K562 (cell line): Measurements from ENCODE around the gene SLC45A3. TPM values are rescaled to one million over a fixed set of nuclear protein-coding genes. Genes with fewer than 3 reads are reported as not detected.

Source experiments
- ARID2 ChIP-seq: fragments of 450-650 bp; IDR thresholded peaks from 2 replicates; pipeline ENCODE4 v1.6.1; 2017; ENCODE audit warnings: antibody characterized with exemption, mild to moderate bottlenecking
- CHD1 ChIP-seq: fragments of 200-600 bp; sonication (generic); IDR thresholded peaks from one replicate; pipeline ENCODE4 v1.6.1; 2012; ENCODE audit warnings: mild to moderate bottlenecking, moderate library complexity, low read length, inconsistent platforms
- CREM ChIP-seq: IDR thresholded peaks from 2 replicates; pipeline ENCODE4 v1.6.1; 2014; ENCODE audit warnings: antibody characterized with exemption, low read depth
- CSDE1 ChIP-seq, 2 experiments: fragments of 450-650 bp; IDR thresholded peaks; 2 replicates each; pipeline ENCODE4 v1.6.1; 2016; ENCODE audit warnings: mild to moderate bottlenecking in 1 of 2
- E2F3 ChIP-seq: fragments of 250-450 bp; sonication (Bioruptor Pico); IDR thresholded peaks from 2 replicates; pipeline ENCODE4 v1.4.0; 2020; ENCODE audit warnings: mild to moderate bottlenecking
- FOXM1 ChIP-seq, 2 experiments: fragments of 450-650 bp in 1 of 2; sonication (generic) in 1 of 2; formaldehyde crosslinking in 1 of 2; IDR thresholded peaks; 2 replicates each; pipeline versions ENCODE4 v1.6.1 to v1.9.0; 2017 to 2022; ENCODE audit warnings: low read depth in 2 of 2, mild to moderate bottlenecking in 2 of 2, missing genetic modification reagents in 1 of 2, moderate library complexity in 1 of 2
- GATAD2A ChIP-seq: fragments of 450-650 bp; IDR thresholded peaks from 2 replicates; pipeline ENCODE4 v1.6.1; 2017
- GTF3C2 ChIP-seq: IDR thresholded peaks from 3 replicates; pipeline ENCODE4 v1.6.1; 2011; ENCODE audit warnings: borderline replicate concordance, mild to moderate bottlenecking, moderate library complexity; ENCODE audit not compliant: insufficient read length; ENCODE audit errors: extremely low read depth
- HCFC1 ChIP-seq: IDR thresholded peaks from 2 replicates; pipeline ENCODE4 v1.6.1; 2012; ENCODE audit warnings: low read depth, low read length, improper control_type of control experiment
- IRF1 ChIP-seq: sonication (generic); formaldehyde crosslinking; IDR thresholded peaks from 2 replicates; pipeline ENCODE4 v1.8.0; 2022; ENCODE audit warnings: missing genetic modification reagents, mild to moderate bottlenecking, borderline replicate concordance
- KAT7 ChIP-seq: sonication (generic); formaldehyde crosslinking; IDR thresholded peaks from 2 replicates; pipeline ENCODE4 v1.8.0; 2022; ENCODE audit warnings: missing genetic modification reagents, mild to moderate bottlenecking, borderline replicate concordance
- SAP30 ChIP-seq: fragments of 200-600 bp; sonication (generic); IDR thresholded peaks from 2 replicates; pipeline ENCODE4 v1.6.1; 2012; ENCODE audit warnings: borderline replicate concordance, low read depth, mild to moderate bottlenecking, moderate library complexity, low read length, control low read depth, inconsistent platforms; ENCODE audit not compliant: insufficient read depth, poor library complexity, severe bottlenecking
- ZNF311 ChIP-seq: fragments of 250-450 bp; sonication (Bioruptor Pico); IDR thresholded peaks from 2 replicates; pipeline ENCODE4 v1.4.0; 2020; ENCODE audit warnings: mild to moderate bottlenecking, moderate library complexity
- ZNF668 ChIP-seq: fragments of 250-450 bp; sonication (Bioruptor Pico); IDR thresholded peaks from 2 replicates; pipeline ENCODE4 v1.8.0; 2022; ENCODE audit warnings: mild to moderate bottlenecking, inconsistent platforms
- polyA plus RNA-seq, 8 experiments: library from polyadenylated mRNA; depleted of rRNA in 4 of 8; stranded (reverse) in 5 of 8; unstranded in 3 of 8; fragments of >200 nt; fragmentation: Nextera tagmentation in 2 of 8; fragmentation: Illumina TruSeq in 1 of 8; extraction: Ambion mirVana in 2 of 8; extraction: Trizol in 1 of 8; gene quantifications; 2 replicates each; pipeline versions ENCODE4 v1.2.1 to v1.2.3, GENCODE V29; 2011 to 2014; ENCODE audit warnings: inconsistent platforms in 1 of 8, missing spikeins in 1 of 8
- total RNA-seq, 7 experiments: library from RNA; depleted of rRNA in 6 of 7; stranded (reverse); fragments of >200 nt in 6 of 7; fragmentation: Illumina TruSeq in 2 of 7; extraction: Trizol in 2 of 7; gene quantifications; 2 replicates each; pipeline versions ENCODE4 v1.2.1 to v1.2.3, GENCODE V29; 2011 to 2021; ENCODE audit warnings: low replicate concordance in 1 of 7
- TF ChIP-seq, protein P1 (sequence below), 2 experiments: fragments of 250-450 bp in 1 of 2; fragments of 450-650 bp in 1 of 2; sonication (Bioruptor Pico) in 1 of 2; IDR thresholded peaks; 2 replicates each; pipeline versions ENCODE4 v1.6.1 to v1.8.0; 2016 to 2021; ENCODE audit warnings: mild to moderate bottlenecking in 2 of 2, moderate library complexity in 2 of 2, missing compliant biosample characterization in 1 of 2, missing genetic modification characterization in 1 of 2
- TF ChIP-seq, protein P2 (sequence below), 2 experiments: fragments of 450-650 bp; conservative IDR thresholded peaks; 2 replicates each; pipeline ENCODE4 v1.6.1; 2017; ENCODE audit warnings: mild to moderate bottlenecking in 2 of 2, moderate library complexity in 2 of 2
- TF ChIP-seq, protein P3 (sequence below): conservative IDR thresholded peaks from 2 replicates; pipeline ENCODE4 v1.6.1; 2011; ENCODE audit warnings: low read depth, mild to moderate bottlenecking, low read length; ENCODE audit not compliant: control insufficient read depth

The SLC45A3 gene
- total and polyA plus RNA-seq, 9 of the 15 experiments (the other 6 are each of a cell fraction or from before 2014, with no cell fraction given) = 0.06 to 3.3 (median 1.3) TPM

- TF ChIP-seq, protein P1, sequence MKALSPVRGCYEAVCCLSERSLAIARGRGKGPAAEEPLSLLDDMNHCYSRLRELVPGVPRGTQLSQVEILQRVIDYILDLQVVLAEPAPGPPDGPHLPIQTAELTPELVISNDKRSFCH (CRISPR knock-in tag; IDR thresholded peaks at IDR 0.05) = no peak
- TF ChIP-seq, protein P1 (tag; IDR thresholded peaks at IDR 0.05) = 0 out of 2 replicates have a peak, but pooled peaks have one; percentile 22
- TF ChIP-seq GTF3C2 = no peak
- no peak for TF ChIP-seq CSDE1 (IDR thresholded peaks at IDR 0.05)
- no peak for TF ChIP-seq ZNF668 (CRISPR knock-in tag)
- TF ChIP-seq HCFC1 = no peak
- TF ChIP-seq, protein P2, sequence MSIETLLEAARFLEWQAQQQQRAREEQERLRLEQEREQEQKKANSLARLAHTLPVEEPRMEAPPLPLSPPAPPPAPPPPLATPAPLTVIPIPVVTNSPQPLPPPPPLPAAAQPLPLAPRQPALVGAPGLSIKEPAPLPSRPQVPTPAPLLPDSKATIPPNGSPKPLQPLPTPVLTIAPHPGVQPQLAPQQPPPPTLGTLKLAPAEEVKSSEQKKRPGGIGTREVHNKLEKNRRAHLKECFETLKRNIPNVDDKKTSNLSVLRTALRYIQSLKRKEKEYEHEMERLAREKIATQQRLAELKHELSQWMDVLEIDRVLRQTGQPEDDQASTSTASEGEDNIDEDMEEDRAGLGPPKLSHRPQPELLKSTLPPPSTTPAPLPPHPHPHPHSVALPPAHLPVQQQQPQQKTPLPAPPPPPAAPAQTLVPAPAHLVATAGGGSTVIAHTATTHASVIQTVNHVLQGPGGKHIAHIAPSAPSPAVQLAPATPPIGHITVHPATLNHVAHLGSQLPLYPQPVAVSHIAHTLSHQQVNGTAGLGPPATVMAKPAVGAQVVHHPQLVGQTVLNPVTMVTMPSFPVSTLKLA (conservative IDR thresholded peaks at IDR 0.05) = peak; percentile 44 to 87
- TF ChIP-seq, protein P3, sequence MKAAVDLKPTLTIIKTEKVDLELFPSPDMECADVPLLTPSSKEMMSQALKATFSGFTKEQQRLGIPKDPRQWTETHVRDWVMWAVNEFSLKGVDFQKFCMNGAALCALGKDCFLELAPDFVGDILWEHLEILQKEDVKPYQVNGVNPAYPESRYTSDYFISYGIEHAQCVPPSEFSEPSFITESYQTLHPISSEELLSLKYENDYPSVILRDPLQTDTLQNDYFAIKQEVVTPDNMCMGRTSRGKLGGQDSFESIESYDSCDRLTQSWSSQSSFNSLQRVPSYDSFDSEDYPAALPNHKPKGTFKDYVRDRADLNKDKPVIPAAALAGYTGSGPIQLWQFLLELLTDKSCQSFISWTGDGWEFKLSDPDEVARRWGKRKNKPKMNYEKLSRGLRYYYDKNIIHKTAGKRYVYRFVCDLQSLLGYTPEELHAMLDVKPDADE = peak; percentile 51; the same call in 1 of the 2 replicates
- TF ChIP-seq SAP30 = peak; percentile 73
- TF ChIP-seq E2F3 (CRISPR knock-in tag) = no peak
- TF ChIP-seq KAT7 (CRISPR knock-in tag) = no peak
- TF ChIP-seq CREM = no peak; the same call in 1 of the 2 replicates
- no peak for TF ChIP-seq IRF1
- peak; percentile 84 for TF ChIP-seq CHD1
- peak; percentile 71; the same call in 1 of the 2 replicates for TF ChIP-seq GATAD2A
- TF ChIP-seq ZNF311 (CRISPR knock-in tag) = no peak
- TF ChIP-seq FOXM1 (IDR thresholded peaks at IDR 0.05; ENCODE audit: low read depth) = no peak
- TF ChIP-seq FOXM1 (CRISPR knock-in tag; IDR thresholded peaks at IDR 0.05; ENCODE audit: low read depth) = 0 out of 2 replicates have a peak, but pooled peaks have one; percentile 68
- TF ChIP-seq ARID2 = no peak
These were observed at the start of gene SLC45A3 (continued) for GRCh38 chr1:205680073-205680851.
